PC-3 (cell line): ENCODE measurements around the gene CCDC14.

Experiments
- EZH2 ChIP-seq: fragments of 300-600 bp; sonication (generic); IDR thresholded peaks from one replicate; pipeline ENCODE4 v1.6.1; 2017; ENCODE audit warnings: antibody characterized with exemption, mild to moderate bottlenecking, low read length; ENCODE audit not compliant: unreplicated experiment
- EZH2phosphoT487 ChIP-seq: fragments of 300-600 bp; sonication (generic); IDR thresholded peaks from 2 replicates; pipeline ENCODE4 v1.6.1; 2018; ENCODE audit warnings: mild to moderate bottlenecking, antibody characterized with exemption, low read length, borderline replicate concordance
- TF ChIP-seq, protein P1 (sequence below): fragments of 300-600 bp; sonication (generic); conservative IDR thresholded peaks from 2 replicates; pipeline ENCODE4 v1.5.1; 2017; ENCODE audit warnings: antibody characterized with exemption, low read depth, mild to moderate bottlenecking, low read length

DNA sequence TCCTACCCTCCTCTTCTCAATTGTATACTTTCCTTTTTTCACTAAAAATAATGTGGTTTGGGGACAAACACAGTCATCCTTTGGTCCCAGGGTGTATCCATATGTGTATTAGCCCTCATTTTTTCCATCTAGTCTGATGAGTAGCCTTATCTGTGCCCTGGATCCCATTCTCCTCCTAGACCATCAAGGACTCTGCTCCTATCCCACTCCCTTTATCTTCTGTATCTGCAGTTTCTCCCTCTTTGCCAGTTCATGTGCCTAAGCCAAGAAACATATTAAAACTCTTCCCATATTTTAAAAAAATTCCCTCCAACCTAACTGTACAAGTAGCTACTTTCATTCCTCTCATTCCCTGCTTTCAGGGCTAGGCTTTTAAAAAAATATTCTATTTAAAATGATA, 25.2 kb downstream of the CCDC14 start:
- TF ChIP-seq, protein P1, sequence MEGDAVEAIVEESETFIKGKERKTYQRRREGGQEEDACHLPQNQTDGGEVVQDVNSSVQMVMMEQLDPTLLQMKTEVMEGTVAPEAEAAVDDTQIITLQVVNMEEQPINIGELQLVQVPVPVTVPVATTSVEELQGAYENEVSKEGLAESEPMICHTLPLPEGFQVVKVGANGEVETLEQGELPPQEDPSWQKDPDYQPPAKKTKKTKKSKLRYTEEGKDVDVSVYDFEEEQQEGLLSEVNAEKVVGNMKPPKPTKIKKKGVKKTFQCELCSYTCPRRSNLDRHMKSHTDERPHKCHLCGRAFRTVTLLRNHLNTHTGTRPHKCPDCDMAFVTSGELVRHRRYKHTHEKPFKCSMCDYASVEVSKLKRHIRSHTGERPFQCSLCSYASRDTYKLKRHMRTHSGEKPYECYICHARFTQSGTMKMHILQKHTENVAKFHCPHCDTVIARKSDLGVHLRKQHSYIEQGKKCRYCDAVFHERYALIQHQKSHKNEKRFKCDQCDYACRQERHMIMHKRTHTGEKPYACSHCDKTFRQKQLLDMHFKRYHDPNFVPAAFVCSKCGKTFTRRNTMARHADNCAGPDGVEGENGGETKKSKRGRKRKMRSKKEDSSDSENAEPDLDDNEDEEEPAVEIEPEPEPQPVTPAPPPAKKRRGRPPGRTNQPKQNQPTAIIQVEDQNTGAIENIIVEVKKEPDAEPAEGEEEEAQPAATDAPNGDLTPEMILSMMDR, result no peak
- TF ChIP-seq EZH2 (no peak), EZH2phosphoT487 (no peak)
